ENCODE results near the gene ELAVL4. TPM values are rescaled to one million over a fixed set of nuclear protein-coding genes. Genes with fewer than 3 reads are reported as not detected.

ELAVL4 gene
- polyA plus RNA-seq, 1 donor = 25.1 TPM

GRCh38 chr1:50177994-50178393, 69.3 kb downstream of the ELAVL4 start:
- no peak overlapping the region for H3K4me3 ChIP-seq (ENCODE audit: low read length)
- no peaks in the 10 kb centered on the region for H3K27me3 ChIP-seq (ENCODE audit: control insufficient read depth, insufficient read depth, low read length)
- no CpG with 5 or more reads among the region's 6 CpGs for WGBS (ENCODE audit: insufficient coverage, low lambda C conversion rate)
- no peak overlapping the region for H3K27ac ChIP-seq (ENCODE audit: low read length)
- DNase-seq = no peak
- no peaks in the 10 kb centered on the region for H3K4me1 ChIP-seq (ENCODE audit: control insufficient read depth, insufficient read depth, low read length)
- H3K36me3 ChIP-seq (ENCODE audit: control insufficient read depth, insufficient read depth, low read length) = no peaks in the 10 kb centered on the region
- no peaks in the 10 kb centered on the region for H3K9me3 ChIP-seq (ENCODE audit: control insufficient read depth, low read depth, low read length)

GRCh38 chr1:50179639-50180038, 70.9 kb downstream of the ELAVL4 start:
- no CpG with 5 or more reads among the region's 2 CpGs for WGBS (ENCODE audit: insufficient coverage, low lambda C conversion rate)
- no peaks in the 10 kb centered on the region for H3K36me3 ChIP-seq (ENCODE audit: control insufficient read depth, insufficient read depth, low read length)
- no peaks in the 10 kb centered on the region for H3K4me1 ChIP-seq (ENCODE audit: control insufficient read depth, insufficient read depth, low read length)
- H3K9me3 ChIP-seq (ENCODE audit: control insufficient read depth, low read depth, low read length) = no peaks in the 10 kb centered on the region
- no peak overlapping the region for H3K4me3 ChIP-seq (ENCODE audit: low read length)
- no peak overlapping the region for H3K27ac ChIP-seq (ENCODE audit: low read length)
- peak in 1 of 2 donors; percentile 8 for DNase-seq
- no peaks in the 10 kb centered on the region for H3K27me3 ChIP-seq (ENCODE audit: control insufficient read depth, insufficient read depth, low read length)

GRCh38 chr1:50180367-50180766, 71.6 kb downstream of the ELAVL4 start:
- no peak overlapping the region for H3K27ac ChIP-seq (ENCODE audit: low read length)
- H3K4me3 ChIP-seq (ENCODE audit: low read length) = no peak overlapping the region
- H3K27me3 ChIP-seq (ENCODE audit: control insufficient read depth, insufficient read depth, low read length) = no peaks in the 10 kb centered on the region
- WGBS (ENCODE audit: insufficient coverage, low lambda C conversion rate) = no CpG with 5 or more reads among the region's 1 CpG
- no peak for DNase-seq
- no peaks in the 10 kb centered on the region for H3K4me1 ChIP-seq (ENCODE audit: control insufficient read depth, insufficient read depth, low read length)
- H3K36me3 ChIP-seq (ENCODE audit: control insufficient read depth, insufficient read depth, low read length) = no peaks in the 10 kb centered on the region
- no peaks in the 10 kb centered on the region for H3K9me3 ChIP-seq (ENCODE audit: control insufficient read depth, low read depth, low read length)

GRCh38 chr1:50181027-50181663, 72.4 kb downstream of the ELAVL4 start:
- Histone ChIP-seq H3K9me3 (ENCODE audit: control insufficient read depth, low read depth, low read length) (no peaks in the 10 kb centered on the region), H3K4me1 (ENCODE audit: control insufficient read depth, insufficient read depth, low read length) (no peaks in the 10 kb centered on the region), H3K36me3 (ENCODE audit: control insufficient read depth, insufficient read depth, low read length) (no peaks in the 10 kb centered on the region), H3K4me3 (ENCODE audit: low read length) (no peak overlapping the region), H3K27ac (ENCODE audit: low read length) (no peak overlapping the region), H3K27me3 (ENCODE audit: control insufficient read depth, insufficient read depth, low read length) (no peaks in the 10 kb centered on the region)
- no CpG with 5 or more reads among the region's 3 CpGs for WGBS (ENCODE audit: insufficient coverage, low lambda C conversion rate)
- peak; percentile 7 to 22 for DNase-seq

- no peak overlapping the region for H3K4me3 ChIP-seq (ENCODE audit: low read length)
- no peaks in the 10 kb centered on the region for H3K9me3 ChIP-seq (ENCODE audit: control insufficient read depth, low read depth, low read length)
- no peaks in the 10 kb centered on the region for H3K36me3 ChIP-seq (ENCODE audit: control insufficient read depth, insufficient read depth, low read length)
- H3K27ac ChIP-seq (ENCODE audit: low read length) = no peak overlapping the region
- H3K27me3 ChIP-seq (ENCODE audit: control insufficient read depth, insufficient read depth, low read length) = no peaks in the 10 kb centered on the region
- H3K4me1 ChIP-seq (ENCODE audit: control insufficient read depth, insufficient read depth, low read length) = no peaks in the 10 kb centered on the region
- no CpG with 5 or more reads among the region's 12 CpGs for WGBS (ENCODE audit: insufficient coverage, low lambda C conversion rate)
- no peak for DNase-seq
These were observed 74.8 kb downstream of the ELAVL4 start for GRCh38 chr1:50183378-50184133.

GRCh38 chr1:50189369-50189768, 80.6 kb downstream of the ELAVL4 start:
- Histone ChIP-seq H3K36me3 (ENCODE audit: control insufficient read depth, insufficient read depth, low read length) (no peaks in the 10 kb centered on the region), H3K27ac (ENCODE audit: low read length) (no peak overlapping the region)
- WGBS (ENCODE audit: insufficient coverage, low lambda C conversion rate) = no CpG with 5 or more reads among the region's 3 CpGs

GRCh38 chr1:50193002-50193401, 84.3 kb downstream of the ELAVL4 start:
- no peaks in the 10 kb centered on the region for H3K36me3 ChIP-seq (ENCODE audit: control insufficient read depth, insufficient read depth, low read length)
- no peaks in the 10 kb centered on the region for H3K27me3 ChIP-seq (ENCODE audit: control insufficient read depth, insufficient read depth, low read length)
- H3K9me3 ChIP-seq (ENCODE audit: control insufficient read depth, low read depth, low read length) = no peaks in the 10 kb centered on the region
- no CpG with 5 or more reads among the region's 3 CpGs for WGBS (ENCODE audit: insufficient coverage, low lambda C conversion rate)
- H3K27ac ChIP-seq (ENCODE audit: low read length) = no peak overlapping the region
- DNase-seq = no peak
- no peaks in the 10 kb centered on the region for H3K4me1 ChIP-seq (ENCODE audit: control insufficient read depth, insufficient read depth, low read length)
- no peak overlapping the region for H3K4me3 ChIP-seq (ENCODE audit: low read length)

More at GRCh38 chr1:50189369-50189768, 80.6 kb downstream of the ELAVL4 start:
- Histone ChIP-seq H3K9me3 (ENCODE audit: control insufficient read depth, low read depth, low read length) (no peaks in the 10 kb centered on the region), H3K27me3 (ENCODE audit: control insufficient read depth, insufficient read depth, low read length) (no peaks in the 10 kb centered on the region), H3K4me1 (ENCODE audit: control insufficient read depth, insufficient read depth, low read length) (no peaks in the 10 kb centered on the region), H3K4me3 (ENCODE audit: low read length) (no peak overlapping the region)
- no peak for DNase-seq

- DNase-seq = no peak
- Histone ChIP-seq H3K4me3 (ENCODE audit: low read length) (no peak overlapping the region), H3K27ac (ENCODE audit: low read length) (no peak overlapping the region), H3K36me3 (ENCODE audit: control insufficient read depth, insufficient read depth, low read length) (no peaks in the 10 kb centered on the region), H3K4me1 (ENCODE audit: control insufficient read depth, insufficient read depth, low read length) (no peaks in the 10 kb centered on the region), H3K9me3 (ENCODE audit: control insufficient read depth, low read depth, low read length) (no peaks in the 10 kb centered on the region), H3K27me3 (ENCODE audit: control insufficient read depth, insufficient read depth, low read length) (no peaks in the 10 kb centered on the region)
- WGBS (ENCODE audit: insufficient coverage, low lambda C conversion rate) = no CpG with 5 or more reads among the region's 2 CpGs
These were observed 86.5 kb downstream of the ELAVL4 start for GRCh38 chr1:50195205-50195604.

- Histone ChIP-seq H3K27ac (ENCODE audit: low read length) (no peak overlapping the region), H3K36me3 (ENCODE audit: control insufficient read depth, insufficient read depth, low read length) (no peaks in the 10 kb centered on the region), H3K27me3 (ENCODE audit: control insufficient read depth, insufficient read depth, low read length) (no peaks in the 10 kb centered on the region), H3K4me3 (ENCODE audit: low read length) (no peak overlapping the region), H3K9me3 (ENCODE audit: control insufficient read depth, low read depth, low read length) (no peaks in the 10 kb centered on the region), H3K4me1 (ENCODE audit: control insufficient read depth, insufficient read depth, low read length) (no peaks in the 10 kb centered on the region)
- no peak for DNase-seq
- no CpG with 5 or more reads among the region's 1 CpG for WGBS (ENCODE audit: insufficient coverage, low lambda C conversion rate)
These were observed 87.4 kb downstream of the ELAVL4 start for GRCh38 chr1:50196081-50196480.

GRCh38 chr1:50197216-50197615, 88.5 kb downstream of the ELAVL4 start:
- no peak for DNase-seq
- Histone ChIP-seq H3K4me1 (ENCODE audit: control insufficient read depth, insufficient read depth, low read length) (no peaks in the 10 kb centered on the region), H3K9me3 (ENCODE audit: control insufficient read depth, low read depth, low read length) (no peaks in the 10 kb centered on the region), H3K27me3 (ENCODE audit: control insufficient read depth, insufficient read depth, low read length) (no peaks in the 10 kb centered on the region), H3K36me3 (ENCODE audit: control insufficient read depth, insufficient read depth, low read length) (no peaks in the 10 kb centered on the region), H3K4me3 (ENCODE audit: low read length) (no peak overlapping the region), H3K27ac (ENCODE audit: low read length) (no peak overlapping the region)
- whole genome bisulfite sequencing (ENCODE audit: insufficient coverage, low lambda C conversion rate) = no CpG with 5 or more reads among the region's 3 CpGs

GRCh38 chr1:50208315-50208714, 99.6 kb downstream of the ELAVL4 start:
- Histone ChIP-seq H3K36me3 (ENCODE audit: control insufficient read depth, insufficient read depth, low read length) (no peaks in the 10 kb centered on the region), H3K9me3 (ENCODE audit: control insufficient read depth, low read depth, low read length) (no peaks in the 10 kb centered on the region), H3K4me1 (ENCODE audit: control insufficient read depth, insufficient read depth, low read length) (no peaks in the 10 kb centered on the region), H3K27me3 (ENCODE audit: control insufficient read depth, insufficient read depth, low read length) (no peaks in the 10 kb centered on the region), H3K4me3 (ENCODE audit: low read length) (no peak overlapping the region), H3K27ac (ENCODE audit: low read length) (no peak overlapping the region)
- no CpG with 5 or more reads among the region's 2 CpGs for WGBS (ENCODE audit: insufficient coverage, low lambda C conversion rate)
- DNase-seq = no peak

All from large intestine (tissue), 3 donors.